ENCODE data around the gene SEMA7A.
"Not testable (repeated sequence)": the region's sequence is repeated elsewhere in the genome, so short reads cannot be mapped to it uniquely, and the experiment has no call there.

SEMA7A gene

GRCh38 chr15:74369084-74369745, 64.5 kb downstream of the SEMA7A start:
- intact Hi-C loops (cut with DNase I), result no loop called here
- peak in 1 of 42 donors; percentile 36 for DNase-seq

GRCh38 chr15:74368121-74368520, 65.6 kb downstream of the SEMA7A start:
- DNase-seq, result peak in 1 of 42 donors; percentile 1
- intact Hi-C loops (cut with DNase I), result no loop called here

- intact Hi-C loops (cut with DNase I), result no loop called here
- DNase-seq, result no peak
Measured at GRCh38 chr15:74367296-74367854, 66.4 kb downstream of the SEMA7A start, which contains the start of gene CYP11A1. TSS of gene CYP11A1 (minus strand) at chr15:74367646. CDS start at chr15:74367585, 61 bp downstream.

DNA sequence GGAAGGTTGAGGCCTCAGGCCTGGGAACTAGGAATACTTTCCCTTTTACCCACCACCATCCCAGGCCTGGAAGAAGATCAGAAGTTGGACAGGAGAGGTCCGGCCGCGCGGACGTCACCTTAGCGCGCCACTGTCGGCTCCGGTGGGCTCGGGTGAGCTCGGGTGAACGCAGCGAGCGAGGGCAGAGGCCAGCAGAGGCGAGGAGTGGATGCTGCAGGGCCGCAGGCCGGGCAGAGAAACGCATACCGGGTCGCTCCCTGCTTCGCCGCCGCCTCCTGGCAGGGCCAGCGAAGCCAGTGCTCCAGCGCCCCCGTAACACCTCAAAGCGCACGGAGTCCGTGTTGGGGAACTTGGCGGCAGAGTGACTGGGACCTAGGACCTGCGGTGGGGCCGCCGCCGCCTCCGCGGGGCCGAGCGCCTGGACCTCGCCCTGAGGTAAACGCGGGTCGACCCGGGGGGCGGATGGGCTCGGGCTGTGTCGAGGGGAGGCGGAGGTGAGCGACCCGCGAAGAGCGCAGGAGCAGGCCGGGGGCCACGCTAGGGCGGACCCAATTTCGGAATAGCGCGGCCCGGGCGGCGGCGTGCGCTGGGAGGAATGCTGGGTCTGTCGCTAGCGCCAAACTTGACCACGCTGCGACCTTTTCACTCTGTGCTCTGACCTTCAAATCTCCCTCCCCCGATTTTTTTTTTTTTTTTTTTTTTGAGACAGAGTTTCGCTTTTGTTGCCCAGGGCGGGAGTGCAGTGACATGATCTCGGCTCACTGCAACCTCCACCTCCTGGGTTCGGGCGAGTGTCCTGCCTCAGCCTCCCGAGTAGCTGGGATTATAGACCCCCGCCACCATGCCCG, 67.9 kb downstream of the SEMA7A start:
- intact Hi-C loops (cut with DNase I), result no loop called here
- no peak for DNase-seq

DNA sequence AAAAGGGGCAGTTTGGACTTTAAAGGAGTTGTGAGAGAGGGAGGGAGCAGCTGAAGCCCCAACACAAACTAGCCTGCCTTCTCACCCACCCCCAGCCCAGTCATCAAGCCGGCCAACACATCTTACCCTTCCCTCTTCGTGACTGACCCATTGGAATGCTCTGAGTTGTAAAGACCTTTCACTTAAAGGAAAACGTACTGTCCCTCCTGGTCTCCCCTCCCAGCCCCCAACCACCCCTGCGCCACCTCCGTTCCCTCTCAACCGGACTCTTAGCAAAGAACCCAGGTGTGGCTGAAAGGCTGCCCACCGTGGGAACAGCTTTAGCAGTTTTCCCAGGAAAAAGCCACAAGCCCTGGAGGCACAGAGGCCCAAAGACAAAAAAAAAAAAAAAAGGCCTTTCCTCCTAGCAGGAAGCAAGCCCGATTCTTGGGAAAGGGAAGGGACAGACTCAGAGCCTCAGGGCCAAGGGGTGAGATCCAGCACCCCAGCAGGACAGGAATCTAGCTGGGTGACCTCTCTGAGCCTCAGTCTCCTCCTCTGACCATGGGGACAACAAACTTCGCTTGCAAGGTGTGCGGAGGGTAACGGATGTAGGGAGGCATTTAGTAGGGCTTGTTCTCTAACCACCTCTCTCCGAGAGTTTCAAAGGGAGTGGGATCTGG, 68.7 kb downstream of the SEMA7A start:
- intact Hi-C loops (cut with DNase I), result no loop called here
- DNase-seq, result no peak

DNA sequence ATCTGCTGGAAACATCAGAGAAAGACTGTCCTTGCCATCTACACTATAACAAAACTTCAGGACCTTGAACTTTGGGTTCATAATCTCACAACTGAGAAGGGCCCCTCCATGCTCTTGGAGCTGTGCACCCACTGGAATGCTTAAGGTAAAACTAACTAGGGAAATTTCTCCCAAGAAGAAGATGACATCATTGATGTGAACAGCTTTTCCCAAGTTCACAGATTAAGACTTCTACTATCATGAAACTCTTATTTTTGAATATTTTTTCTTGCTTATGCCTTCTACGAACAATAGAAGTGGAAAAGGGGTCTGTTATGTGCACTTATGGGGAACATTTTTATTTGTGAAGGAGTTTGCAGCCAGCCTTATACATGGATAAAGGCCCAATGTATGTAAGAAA, 71.3 kb downstream of the SEMA7A start:
- intact Hi-C loops (cut with DNase I), result no loop called here
- DNase-seq, result no peak

DNA sequence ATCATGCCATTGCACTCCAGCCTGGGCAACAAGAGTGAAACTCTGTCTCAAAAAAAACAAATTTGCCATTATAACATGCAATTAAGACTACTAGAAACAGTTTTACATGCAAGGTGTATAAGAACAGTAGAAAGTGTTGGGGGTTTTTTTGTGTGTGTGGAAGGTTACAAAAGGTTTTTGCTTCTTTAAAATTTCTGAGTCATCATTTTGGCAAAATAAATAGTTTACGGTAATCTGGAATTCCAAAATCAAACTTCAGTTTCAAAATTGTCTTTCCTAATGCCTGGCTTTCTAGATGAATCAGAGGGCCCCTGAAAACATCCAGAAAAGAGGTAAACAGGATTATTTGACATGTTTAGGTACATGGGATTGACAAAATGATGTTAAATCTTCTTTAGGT, 72.9 kb downstream of the SEMA7A start:
- intact Hi-C loops (cut with DNase I); DNase-seq: not testable (repeated sequence)

DNA sequence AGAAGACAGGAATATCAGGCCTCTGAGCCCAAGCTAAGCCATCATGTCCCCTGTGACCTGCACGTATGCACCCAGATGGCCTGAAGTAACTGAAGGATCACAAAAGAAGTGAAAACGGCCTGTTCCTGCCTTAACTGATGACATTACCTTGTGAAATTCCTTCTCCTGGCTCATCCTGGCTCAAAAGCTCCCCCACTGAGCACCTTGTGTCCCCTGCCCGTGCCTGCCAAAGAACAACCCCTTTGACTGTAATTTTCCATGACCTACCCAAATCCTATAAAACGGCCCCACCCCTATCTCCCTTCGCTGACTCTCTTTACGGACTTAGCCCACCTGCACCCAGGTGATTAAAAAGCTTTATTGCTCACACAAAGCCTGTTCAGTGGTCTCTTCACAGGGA, 74.4 kb downstream of the SEMA7A start:
- intact Hi-C loops (cut with DNase I); DNase-seq: not testable (repeated sequence)

All from head of caudate nucleus (tissue), 42 donors.